ENCODE data around the gene TRAPPC5. TPM values are rescaled to one million over a fixed set of nuclear protein-coding genes. Genes with fewer than 3 reads are reported as not detected.

TRAPPC5 gene
- total RNA-seq, 1 donor from 2014 or later: 77.0 TPM

- intact Hi-C loops (cut with DNase I): no loop called here
- no peak for DNase-seq (ENCODE audit: low spot score)
These were observed 11.9 kb downstream of the TRAPPC5 start for GRCh38 chr19:7692417-7693088.

GRCh38 chr19:7694499-7694898, 13.9 kb downstream of the TRAPPC5 start:
- intact Hi-C loops (cut with DNase I): no loop called here
- no peak for DNase-seq (ENCODE audit: low spot score)

GRCh38 chr19:7697721-7698287, 17.2 kb downstream of the TRAPPC5 start:
- intact Hi-C loops (cut with DNase I): no loop called here
- no peak for DNase-seq (ENCODE audit: low spot score)

- DNase-seq (ENCODE audit: low spot score): no peak
- intact Hi-C loops (cut with DNase I): no loop called here
These were observed 17.9 kb downstream of the TRAPPC5 start for GRCh38 chr19:7698583-7698982.

GRCh38 chr19:7699003-7699402, 18.4 kb downstream of the TRAPPC5 start:
- DNase-seq (ENCODE audit: low spot score): no peak
- intact Hi-C loops (cut with DNase I): no loop called here

GRCh38 chr19:7699417-7700401, 19.1 kb downstream of the TRAPPC5 start:
- intact Hi-C loops (cut with DNase I): no loop called here
- no peak for DNase-seq (ENCODE audit: low spot score)

GRCh38 chr19:7701049-7701653, 20.5 kb downstream of the TRAPPC5 start:
- no peak for DNase-seq (ENCODE audit: low spot score)
- intact Hi-C loops (cut with DNase I): no loop called here

GRCh38 chr19:7701654-7702457, 21.2 kb downstream of the TRAPPC5 start, which contains the start of gene FCER2:
TSS of gene FCER2 (minus strand) at chr19:7702131. CDS start at chr19:7699760, 2,371 bp downstream.
- intact Hi-C loops (cut with DNase I): no loop called here
- DNase-seq (ENCODE audit: low spot score): no peak

GRCh38 chr19:7703332-7703731, 22.7 kb downstream of the TRAPPC5 start:
- intact Hi-C loops (cut with DNase I): no loop called here
- no peak for DNase-seq (ENCODE audit: low spot score)

GRCh38 chr19:7704280-7705060, 23.8 kb downstream of the TRAPPC5 start:
- intact Hi-C loops (cut with DNase I): no loop called here

GRCh38 chr19:7705387-7706187, 25.0 kb downstream of the TRAPPC5 start:
- DNase-seq (ENCODE audit: low spot score): peak; percentile 80
- intact Hi-C loops (cut with DNase I): no loop called here

More at GRCh38 chr19:7704280-7705060, 23.8 kb downstream of the TRAPPC5 start:
- DNase-seq (ENCODE audit: low spot score): no peak

GRCh38 chr19:7706188-7706954, 25.7 kb downstream of the TRAPPC5 start:
- DNase-seq (ENCODE audit: low spot score): no peak
- intact Hi-C loops (cut with DNase I): no loop called here

GRCh38 chr19:7706955-7707456, 26.4 kb downstream of the TRAPPC5 start:
- intact Hi-C loops (cut with DNase I): no loop called here
- no peak for DNase-seq (ENCODE audit: low spot score)

GRCh38 chr19:7709932-7710460, 29.4 kb downstream of the TRAPPC5 start:
- intact Hi-C loops (cut with DNase I): no loop called here
- no peak for DNase-seq (ENCODE audit: low spot score)

GRCh38 chr19:7710616-7711015, 30.0 kb downstream of the TRAPPC5 start:
- no peak for DNase-seq (ENCODE audit: low spot score)
- intact Hi-C loops (cut with DNase I): no loop called here

GRCh38 chr19:7715671-7716070, 35.0 kb downstream of the TRAPPC5 start:
- intact Hi-C loops (cut with DNase I): no loop called here
- DNase-seq (ENCODE audit: low spot score): no peak
